Mucosa of stomach (tissue), 1 donor: ENCODE results near the gene WDHD1.
"Not testable (repeated sequence)": the region's sequence is repeated elsewhere in the genome, so short reads cannot be mapped to it uniquely, and the experiment has no call there.

Experiments
- H3K27me3 ChIP-seq: one replicate; pipeline ENCODE4 v1.7.0; 2013; ENCODE audit warnings: mild to moderate bottlenecking, low read length; ENCODE audit not compliant: control insufficient read depth, insufficient read depth
- H3K36me3 ChIP-seq: one replicate; pipeline ENCODE4 v1.7.0; 2013; ENCODE audit warnings: low read length; ENCODE audit not compliant: control insufficient read depth, insufficient read depth
- H3K4me1 ChIP-seq: one replicate; pipeline ENCODE4 v1.7.0; 2013; ENCODE audit warnings: mild to moderate bottlenecking, low read length; ENCODE audit not compliant: control insufficient read depth, insufficient read depth
- H3K4me3 ChIP-seq: one replicate; pipeline ENCODE4 v1.7.0; 2013; ENCODE audit warnings: low read length
- H3K9ac ChIP-seq: one replicate; pipeline ENCODE4 v1.7.0; 2013; ENCODE audit warnings: mild to moderate bottlenecking, low read length, moderate library complexity
- H3K9me3 ChIP-seq: one replicate; pipeline ENCODE4 v1.7.0; 2013; ENCODE audit warnings: mild to moderate bottlenecking, low read length, moderate library complexity; ENCODE audit not compliant: control insufficient read depth
- donor health status: Pancreatic carcinoma.

WDHD1 gene

DNA sequence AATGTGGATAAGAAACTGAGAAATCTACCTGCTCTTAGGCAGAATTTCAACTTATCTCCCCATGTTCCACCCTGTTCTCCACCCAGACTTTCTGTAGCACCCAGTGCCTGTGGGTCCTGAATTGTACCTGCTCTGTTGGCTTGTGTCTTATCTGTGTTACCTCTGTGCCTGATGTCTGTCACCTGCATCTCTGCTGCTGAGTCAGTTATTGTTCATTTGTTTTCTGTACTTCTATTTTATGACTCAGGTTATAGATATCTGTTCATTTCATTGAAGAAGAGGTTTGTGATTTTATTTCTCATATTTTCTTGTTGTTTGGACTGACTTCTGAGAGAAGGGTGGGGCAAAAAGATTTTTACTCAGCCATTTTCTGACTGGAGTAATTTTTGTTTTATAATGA lies 11.8 kb upstream of the WDHD1 start:
- Histone ChIP-seq H3K27me3 (no peaks in the 10 kb centered on the region), H3K9ac (no peak overlapping the region), H3K9me3 (no peaks in the 10 kb centered on the region), H3K4me1 (peaks cover 12% of the 10 kb centered on the region), H3K36me3 (no peaks in the 10 kb centered on the region), H3K4me3 (no peak overlapping the region)

DNA sequence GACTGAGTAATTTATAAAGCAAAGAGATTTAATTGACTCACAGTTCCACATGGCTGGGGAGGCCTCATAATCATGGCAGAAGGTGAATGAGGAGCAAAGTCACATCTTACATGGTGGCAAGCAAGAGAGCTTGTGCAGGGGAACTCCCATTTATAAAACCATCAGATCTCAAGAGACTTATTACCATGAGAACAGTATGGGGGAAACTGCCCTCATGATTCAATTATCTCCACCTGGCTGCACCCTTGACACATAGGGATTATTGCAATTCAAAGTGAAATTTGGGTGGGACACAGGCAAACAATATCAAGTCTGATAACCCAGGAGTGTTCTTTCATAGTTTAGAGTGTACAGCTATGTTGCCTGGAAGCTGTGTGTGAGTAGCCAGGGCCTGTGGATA lies 11.1 kb upstream of the WDHD1 start:
- not testable (repeated sequence) for H3K36me3 ChIP-seq, H3K9ac ChIP-seq
- H3K4me1 ChIP-seq, result peaks cover 12% of the 10 kb centered on the region

DNA sequence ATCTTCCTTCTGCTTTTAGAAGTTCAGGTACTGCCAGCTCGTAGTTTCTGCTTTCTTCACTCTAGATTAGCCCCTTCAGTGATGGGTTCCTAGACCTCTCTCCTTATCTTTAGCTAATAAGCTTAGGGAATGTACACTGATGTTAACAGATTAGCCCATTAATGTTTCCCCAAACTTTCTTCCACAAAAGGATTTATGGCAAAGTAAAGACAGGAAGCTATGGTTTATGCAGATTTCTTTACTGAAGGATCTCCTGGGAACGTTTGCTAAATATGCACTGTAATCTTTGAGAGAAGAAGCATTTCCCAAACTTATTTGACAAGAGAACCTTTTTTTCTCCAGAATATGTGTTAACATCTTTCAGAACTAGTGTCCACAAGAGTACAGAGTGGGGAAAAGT lies 4.3 kb upstream of the WDHD1 start:
- Histone ChIP-seq H3K4me1 (peaks cover 13% of the 10 kb centered on the region), H3K27me3 (no peaks in the 10 kb centered on the region), H3K9me3 (no peaks in the 10 kb centered on the region), H3K36me3 (no peaks in the 10 kb centered on the region), H3K4me3 (no peak overlapping the region), H3K9ac (no peak overlapping the region)

More for the DNA sequence above, 11.1 kb upstream of the WDHD1 start:
- not testable (repeated sequence) for H3K4me3 ChIP-seq, H3K27me3 ChIP-seq, H3K9me3 ChIP-seq

DNA sequence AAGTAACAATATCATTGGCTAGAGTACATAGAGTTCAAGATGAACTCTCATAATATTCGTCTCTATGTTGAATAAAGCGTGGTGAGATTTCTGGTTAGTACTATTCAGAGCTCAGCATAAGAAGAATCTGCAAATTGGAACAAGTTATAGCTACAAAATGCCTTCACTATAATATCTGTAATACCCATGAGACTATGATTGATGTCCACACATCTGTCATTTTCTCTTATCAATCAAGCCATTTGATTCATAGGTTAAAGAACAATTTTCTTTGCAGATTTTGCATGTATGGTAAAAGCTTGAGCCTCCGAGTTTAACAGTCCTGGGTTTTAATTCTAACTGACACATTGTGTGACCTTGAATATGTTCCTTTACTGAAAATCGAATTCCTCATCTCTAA lies 1.6 kb upstream of the WDHD1 start:
- peaks cover 16% of the 10 kb centered on the region for H3K4me1 ChIP-seq
- H3K4me3 ChIP-seq, result no peak overlapping the region
- no peaks in the 10 kb centered on the region for H3K27me3 ChIP-seq
- H3K36me3 ChIP-seq, result no peaks in the 10 kb centered on the region
- H3K9me3 ChIP-seq, result no peaks in the 10 kb centered on the region
- H3K9ac ChIP-seq, result no peak overlapping the region

DNA sequence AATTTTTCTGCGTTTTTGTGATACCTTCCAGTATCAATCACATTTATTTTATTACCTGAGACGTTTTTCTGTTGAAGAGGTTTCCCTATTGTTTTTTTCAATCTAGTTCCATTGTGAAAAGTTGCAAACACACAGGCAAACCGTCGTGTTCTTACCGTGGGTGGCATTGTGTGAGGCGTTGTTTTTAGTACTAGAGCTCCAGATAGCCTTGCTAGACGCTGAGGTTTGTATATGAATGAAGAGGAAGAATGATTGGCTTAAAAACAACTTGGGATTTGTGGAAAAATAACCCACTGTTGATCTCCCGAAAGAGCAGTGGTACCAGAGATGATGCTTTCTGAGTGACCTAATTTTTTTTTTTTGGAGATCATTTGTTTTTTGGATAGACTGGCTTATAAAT lies 1.2 kb upstream of the WDHD1 start:
- H3K4me3 ChIP-seq, result no peak overlapping the region
- no peaks in the 10 kb centered on the region for H3K36me3 ChIP-seq
- H3K9ac ChIP-seq, result peak overlapping the region; percentile 80
- H3K27me3 ChIP-seq, result no peaks in the 10 kb centered on the region
- peaks cover 16% of the 10 kb centered on the region for H3K4me1 ChIP-seq
- H3K9me3 ChIP-seq, result no peaks in the 10 kb centered on the region

DNA sequence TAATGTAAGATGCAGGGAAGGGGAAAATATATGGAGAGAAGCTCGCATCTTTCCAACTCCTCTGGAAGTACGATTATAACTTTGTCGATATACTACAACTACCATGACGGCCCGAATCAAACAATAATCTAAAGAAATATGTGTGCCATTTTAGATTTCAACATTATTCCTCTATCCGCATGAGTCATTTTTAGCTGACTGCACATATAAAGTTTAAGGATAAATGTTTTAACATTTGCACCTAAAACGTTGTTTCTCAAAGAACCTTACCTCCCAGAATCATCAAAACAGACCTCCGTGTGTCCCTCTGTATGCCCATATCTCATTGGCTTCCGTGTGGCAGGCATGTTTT lies 482 bp downstream of the WDHD1 start:
- Histone ChIP-seq H3K36me3 (no peaks in the 10 kb centered on the region), H3K9me3 (no peaks in the 10 kb centered on the region), H3K4me1 (peaks cover 16% of the 10 kb centered on the region), H3K9ac (peak overlapping the region; percentile 80), H3K4me3 (peak overlapping the region; percentile 81), H3K27me3 (no peaks in the 10 kb centered on the region)

DNA sequence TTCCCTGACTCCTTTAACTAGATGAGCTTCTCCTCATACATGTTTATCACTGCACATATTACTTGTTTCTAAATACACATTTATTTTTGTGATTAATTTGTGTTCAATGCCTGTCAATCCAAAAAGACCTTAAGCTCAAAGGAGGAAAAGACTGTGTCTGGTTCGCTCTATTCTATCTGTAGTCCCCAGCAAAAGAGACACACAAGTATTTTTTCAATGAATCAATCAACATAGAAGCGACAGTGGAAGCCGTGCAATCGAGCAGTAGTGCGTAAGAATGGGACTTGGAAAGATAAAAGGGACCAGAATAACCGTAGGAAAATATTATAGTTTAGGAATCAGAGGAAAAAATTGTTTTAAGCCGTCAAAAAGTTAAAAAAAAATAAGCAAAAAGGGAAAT lies 951 bp downstream of the WDHD1 start:
- no peaks in the 10 kb centered on the region for H3K36me3 ChIP-seq
- H3K4me3 ChIP-seq, result peak overlapping the region; percentile 81
- H3K9me3 ChIP-seq, result no peaks in the 10 kb centered on the region
- H3K9ac ChIP-seq, result peak overlapping the region; percentile 80
- peaks cover 16% of the 10 kb centered on the region for H3K4me1 ChIP-seq
- H3K27me3 ChIP-seq, result no peaks in the 10 kb centered on the region

DNA sequence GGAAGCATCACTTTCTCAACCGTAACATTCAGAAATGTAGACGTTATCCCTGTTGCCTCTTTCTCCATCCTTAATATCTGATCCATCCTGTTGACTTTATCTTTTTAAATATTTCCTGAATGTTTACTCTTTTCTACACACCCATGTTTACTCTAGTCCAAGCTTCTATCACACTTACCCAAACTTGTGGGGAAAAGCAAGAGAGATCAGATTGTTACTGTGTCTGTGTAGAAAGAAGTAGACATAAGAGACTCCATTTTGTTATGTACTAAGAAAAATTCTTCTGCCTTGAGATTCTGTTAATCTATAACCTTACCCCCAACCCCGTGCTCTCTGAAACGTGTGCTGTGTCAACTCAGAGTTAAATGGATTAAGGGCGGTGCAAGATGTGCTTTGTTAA lies 2.5 kb downstream of the WDHD1 start:
- not testable (repeated sequence) for H3K9me3 ChIP-seq, H3K9ac ChIP-seq, H3K4me3 ChIP-seq, H3K36me3 ChIP-seq, H3K27me3 ChIP-seq
- peaks cover 16% of the 10 kb centered on the region for H3K4me1 ChIP-seq

DNA sequence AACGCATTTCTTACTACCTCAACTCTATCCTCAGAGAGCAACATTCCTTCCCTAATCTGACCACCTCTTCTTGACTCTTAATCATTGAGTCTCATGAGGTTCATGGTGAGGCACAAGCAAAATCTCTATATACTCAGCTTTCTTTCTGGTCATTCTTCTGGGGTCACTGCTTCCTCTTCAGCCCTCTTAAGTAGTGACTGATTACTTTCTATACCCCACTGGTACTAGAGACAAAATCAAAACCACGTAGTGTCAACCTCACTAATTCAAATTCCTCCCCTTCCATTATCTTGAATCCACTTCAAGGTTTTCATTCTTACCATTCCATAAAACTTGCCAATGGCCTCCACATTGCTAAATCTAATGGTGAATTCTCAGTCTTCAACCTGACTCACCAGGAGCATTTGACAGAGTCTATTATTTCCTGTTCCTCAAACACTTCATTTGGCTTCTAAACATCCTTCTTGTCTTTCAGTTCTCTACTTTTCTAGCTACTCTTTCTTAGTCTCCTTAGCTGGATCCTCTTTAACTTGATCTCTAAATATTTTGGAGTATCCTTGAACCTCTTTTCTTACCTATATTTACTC lies 6.8 kb downstream of the WDHD1 start:
- Histone ChIP-seq H3K36me3 (no peaks in the 10 kb centered on the region), H3K4me1 (no peaks in the 10 kb centered on the region), H3K4me3 (no peak overlapping the region), H3K27me3 (no peaks in the 10 kb centered on the region), H3K9ac (no peak overlapping the region), H3K9me3 (no peaks in the 10 kb centered on the region)

DNA sequence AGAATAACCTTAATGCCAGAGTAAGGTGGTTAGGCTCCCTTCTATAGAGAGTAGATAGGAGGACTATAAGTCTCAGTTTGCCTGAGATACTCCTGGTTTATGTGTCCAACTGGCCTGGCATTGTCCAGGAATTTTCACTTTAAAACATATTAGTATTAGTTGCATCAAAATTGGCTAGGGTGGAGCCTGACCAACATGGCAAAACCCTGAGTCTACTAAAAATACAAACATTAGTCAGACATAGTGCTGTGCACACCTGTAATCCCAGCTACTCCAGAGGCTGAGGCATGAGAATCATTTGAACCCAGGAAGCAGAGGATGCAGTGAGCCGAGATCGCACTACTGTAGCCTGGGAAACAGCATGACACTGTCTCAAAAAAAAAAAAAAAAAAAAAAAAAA lies 11.9 kb downstream of the WDHD1 start:
- no peak overlapping the region for H3K9ac ChIP-seq
- H3K4me1 ChIP-seq, result no peaks in the 10 kb centered on the region
- no peak overlapping the region for H3K4me3 ChIP-seq
- no peaks in the 10 kb centered on the region for H3K36me3 ChIP-seq
- H3K27me3 ChIP-seq, result no peaks in the 10 kb centered on the region
- no peaks in the 10 kb centered on the region for H3K9me3 ChIP-seq

DNA sequence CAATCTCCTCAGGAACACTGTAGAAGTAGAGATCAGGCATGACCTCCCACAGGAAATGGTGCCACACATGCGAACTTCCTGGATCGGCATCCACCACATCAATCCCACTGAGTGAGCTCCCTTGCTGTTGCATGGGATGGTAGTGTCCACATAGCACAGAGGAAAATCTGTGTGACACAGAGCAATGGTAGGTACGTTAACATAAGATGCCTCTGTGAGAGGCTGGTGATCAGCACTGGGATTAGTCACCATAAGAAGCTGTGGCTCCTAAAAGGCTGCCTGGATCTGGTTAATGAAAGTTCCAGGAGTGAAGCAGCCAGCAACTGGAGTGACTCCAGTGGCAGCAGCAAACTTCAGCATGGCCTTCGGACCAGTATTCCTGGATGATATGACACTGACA lies 21.8 kb downstream of the WDHD1 start:
- H3K9ac ChIP-seq, result no peak overlapping the region
- no peaks in the 10 kb centered on the region for H3K27me3 ChIP-seq
- H3K36me3 ChIP-seq, result no peaks in the 10 kb centered on the region

DNA sequence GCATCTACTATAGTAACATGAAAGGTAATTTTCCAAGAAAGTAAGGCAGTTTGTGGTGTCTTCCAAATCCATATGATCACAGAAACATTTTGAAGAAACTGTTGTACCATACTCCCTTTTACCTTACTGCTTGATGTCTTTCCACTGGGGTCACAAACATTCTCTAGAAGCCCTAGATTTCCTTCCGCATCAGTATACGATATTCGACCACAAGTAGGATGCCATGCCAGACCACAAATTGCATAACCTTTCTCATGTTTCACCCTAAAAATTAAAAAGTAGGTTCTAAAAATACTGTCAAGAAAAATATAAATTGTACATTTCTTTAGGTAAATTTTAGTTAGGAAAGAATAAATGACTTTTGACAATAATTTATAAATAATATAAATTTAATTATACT lies 26.5 kb downstream of the WDHD1 start:
- Histone ChIP-seq H3K36me3 (no peaks in the 10 kb centered on the region), H3K4me3 (no peak overlapping the region), H3K27me3 (no peaks in the 10 kb centered on the region)

More for the DNA sequence above, 21.8 kb downstream of the WDHD1 start:
- Histone ChIP-seq H3K4me1 (no peaks in the 10 kb centered on the region), H3K4me3 (no peak overlapping the region), H3K9me3 (no peaks in the 10 kb centered on the region)

DNA sequence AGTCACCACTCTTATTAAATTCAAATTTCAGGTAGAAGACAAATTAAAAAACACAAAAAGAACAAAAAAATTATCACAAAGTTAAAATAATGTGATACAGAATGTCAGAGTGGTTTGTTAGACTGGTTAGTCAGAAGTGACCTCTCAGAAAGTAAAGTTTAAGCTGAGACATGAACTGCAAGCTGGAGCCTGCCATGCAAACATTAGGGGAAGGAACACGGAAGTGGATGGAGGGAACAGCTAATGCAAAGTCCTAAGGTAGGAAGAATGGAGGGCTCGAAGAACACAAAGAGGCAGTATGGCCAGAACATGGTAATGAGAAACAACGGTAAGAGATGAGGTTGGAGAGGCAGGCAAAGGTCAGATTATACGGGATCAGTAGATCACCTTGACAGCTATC lies 41.7 kb downstream of the WDHD1 start:
- no peaks in the 10 kb centered on the region for H3K9me3 ChIP-seq
- H3K4me3 ChIP-seq, result no peak overlapping the region
- H3K4me1 ChIP-seq, result no peaks in the 10 kb centered on the region
- no peak overlapping the region for H3K9ac ChIP-seq
- H3K36me3 ChIP-seq, result no peaks in the 10 kb centered on the region
- no peaks in the 10 kb centered on the region for H3K27me3 ChIP-seq

More for the DNA sequence above, 26.5 kb downstream of the WDHD1 start:
- H3K9me3 ChIP-seq, result no peaks in the 10 kb centered on the region
- no peaks in the 10 kb centered on the region for H3K4me1 ChIP-seq
- H3K9ac ChIP-seq, result no peak overlapping the region
